GM12878 (cell line): ENCODE results near the gene DTX1. TPM values are rescaled to one million over a fixed set of nuclear protein-coding genes. Genes with fewer than 3 reads are reported as not detected.

Experiments used
- ATAC-seq: fragments of 200-7000 bp; cut with Tn5 transposase; 3 replicates; pipeline ENCODE4 v1.9.1; 2020; ENCODE audit warnings: mild to moderate bottlenecking, moderate library complexity
- BruUV-seq: library from RNA; stranded (reverse); fragments of 400-500 nt; replicated peaks from 2 replicates; lab custom pipeline; 2021; lab: Mats Ljungman, UMichigan
- CTCF ChIA-PET: fragments of 300-600 bp; sonication (Branson Sonifier 250); formaldehyde crosslinking; extraction: SDS; loops from one replicate; lab custom pipeline; 2021; ENCODE audit warnings: inconsistent platforms; lab: Yijun Ruan, JAX
- POLR2A ChIA-PET: fragments of 350-600 bp; formaldehyde crosslinking; extraction: SDS; loops from one replicate; lab custom pipeline; 2021; ENCODE audit warnings: inconsistent platforms; lab: Charles Lee
- RAD21 ChIA-PET: fragments of 300-600 bp; sonication (Branson Sonifier 250); formaldehyde crosslinking; loops from one replicate; lab custom pipeline; 2023; ENCODE audit warnings: antibody characterized with exemption; ENCODE audit not compliant: unreplicated experiment; lab: Charles Lee
- SMC1A ChIA-PET: fragments of 300-600 bp; sonication (Branson Sonifier 250); formaldehyde crosslinking; loops from one replicate; lab custom pipeline; 2023; ENCODE audit not compliant: unreplicated experiment, uncharacterized antibody; lab: Charles Lee
- DNase-seq: peaks from one replicate; pipeline ENCODE4 v3.0.0-alpha.2; 2011; ENCODE audit warnings: low read depth, low spot score
- FAIRE-seq: peaks from 3 replicates; lab custom pipeline; 2011; peaks lifted over from hg19 to GRCh38; lab: Jason Lieb, UNC
- H2AFZ ChIP-seq: 2 replicates; pipeline ENCODE4 v1.6.0; 2011; ENCODE audit warnings: low read depth, low read length, control low read depth; ENCODE audit not compliant: control insufficient read depth
- H3K27ac ChIP-seq: 2 replicates; pipeline ENCODE4 v1.5.1; 2011; ENCODE audit warnings: control low read depth; ENCODE audit not compliant: control insufficient read depth, insufficient read depth
- H3K27me3 ChIP-seq, 2 experiments: replicated peaks in 1 of 2; 2 replicates each; pipeline versions ENCODE4 v1.6.0 to v1.6.1; 2011; ENCODE audit warnings: low read length in 1 of 2; ENCODE audit not compliant: control insufficient read depth in 2 of 2, insufficient read depth in 2 of 2
- H3K36me3 ChIP-seq, 2 experiments: 2 replicates each; pipeline ENCODE4 v1.5.1; 2011; ENCODE audit warnings: low read length in 1 of 2; ENCODE audit not compliant: control insufficient read depth in 2 of 2, insufficient read depth in 2 of 2
- H3K4me1 ChIP-seq: 2 replicates; pipeline ENCODE4 v1.6.1; 2011; ENCODE audit warnings: mild to moderate bottlenecking, low read length, moderate library complexity, mixed read lengths; ENCODE audit not compliant: control insufficient read depth, insufficient read depth
- H3K4me2 ChIP-seq: 2 replicates; pipeline ENCODE4 v1.6.0; 2011; ENCODE audit warnings: control low read depth; ENCODE audit not compliant: control insufficient read depth, insufficient read depth
- H3K4me3 ChIP-seq: fragments of 200-600 bp; sonication (generic); 2 replicates; pipeline ENCODE4 v1.5.1; 2016
- H3K79me2 ChIP-seq: 2 replicates; pipeline ENCODE4 v1.6.0; 2011; ENCODE audit warnings: low read length; ENCODE audit not compliant: control insufficient read depth, insufficient read depth
- H3K9ac ChIP-seq: 2 replicates; pipeline ENCODE4 v1.8.0; 2011; ENCODE audit warnings: low read length, control low read depth, mixed read lengths; ENCODE audit not compliant: control insufficient read depth, insufficient read depth
- H3K9me3 ChIP-seq: replicated peaks from 3 replicates; pipeline ENCODE4 v1.5.1; 2011; ENCODE audit warnings: mild to moderate bottlenecking, low read length; ENCODE audit not compliant: control insufficient read depth, insufficient read depth
- H4K20me1 ChIP-seq: 2 replicates; pipeline ENCODE4 v1.6.0; 2011; ENCODE audit not compliant: control insufficient read depth, insufficient read depth
- HDAC6 ChIP-seq: fragments of 200-600 bp; sonication (generic); IDR thresholded peaks from one replicate; pipeline ENCODE4 v1.8.0; 2017; ENCODE audit warnings: antibody characterized with exemption; ENCODE audit not compliant: unreplicated experiment
- HSF1 ChIP-seq: fragments of 150-350 bp; IDR thresholded peaks from 2 replicates; pipeline ENCODE4 v1.6.1; 2014; ENCODE audit warnings: mild to moderate bottlenecking, low read depth, low read length
- TCF7 ChIP-seq: IDR thresholded peaks from 2 replicates; pipeline ENCODE4 v1.6.1; 2014; ENCODE audit warnings: antibody characterized with exemption, borderline replicate concordance
- USF1 ChIP-seq: IDR thresholded peaks from 2 replicates; pipeline ENCODE4 v1.6.1; 2011; ENCODE audit warnings: borderline replicate concordance, low read depth, mild to moderate bottlenecking, moderate library complexity, mixed read lengths, low read length; ENCODE audit not compliant: insufficient read depth; ENCODE audit errors: extremely low read length
- WGBS: methylation state at CpG from one replicate; pipeline ENCODE4 v1.1.6; 2016; ENCODE audit warnings: low lambda C conversion rate; ENCODE audit not compliant: insufficient replicate concordance, insufficient coverage; ENCODE audit errors: missing lambda C conversion rate; 5-methylcytosine and 5-hydroxymethylcytosine counted together
- in situ Hi-C: fragments of 300-500 bp; cut with MboI; formaldehyde crosslinking; loops from 9 replicates; pipeline ENCODE4 v1.14.3; 2018; ENCODE audit warnings: mixed read lengths
- intact Hi-C: fragments of 100-400 bp; cut with micrococcal nuclease; formaldehyde crosslinking; loops from one replicate; pipeline ENCODE4 v1.14.2; 2022; ENCODE audit not compliant: unreplicated experiment
- polyA plus RNA-seq, 11 experiments: library from polyadenylated mRNA; depleted of rRNA in 4 of 11; unstranded in 6 of 11; stranded (reverse) in 5 of 11; fragments of >200 nt; fragmentation: Nextera tagmentation in 4 of 11; fragmentation: Illumina TruSeq in 1 of 11; extraction: Ambion mirVana in 4 of 11; extraction: Trizol in 1 of 11; gene quantifications; 1 replicate in 1 of 11; 2 replicates in 10 of 11; pipeline versions ENCODE4 v1.2.1 to v1.2.3, GENCODE V29; 2011 to 2016; ENCODE audit warnings: inconsistent platforms in 2 of 11, missing spikeins in 2 of 11, low read depth in 1 of 11
- total RNA-seq, 4 experiments: library from RNA; depleted of rRNA in 3 of 4; stranded (reverse); fragments of >200 nt in 3 of 4; fragmentation: Illumina TruSeq in 1 of 4; extraction: Trizol in 1 of 4; gene quantifications; 2 replicates each; pipeline versions ENCODE4 v1.2.1 to v1.2.3, GENCODE V29; 2013 to 2021
- TF ChIP-seq, protein P1 (sequence below): fragments of 450-650 bp; IDR thresholded peaks from 2 replicates; pipeline ENCODE4 v1.6.1; 2017; ENCODE audit warnings: borderline replicate concordance
- TF ChIP-seq, protein P2 (sequence below): fragments of 450-650 bp; IDR thresholded peaks from 2 replicates; pipeline ENCODE4 v1.6.1; 2017; ENCODE audit warnings: mild to moderate bottlenecking

Gene DTX1
- total and polyA plus RNA-seq, 10 of the 15 experiments (the other 5 are each of a cell fraction or from before 2014, with no cell fraction given), result 0.09 to 2.8 (median 0.66) TPM

GRCh38 chr12:113075137-113075683 is 18.7 kb downstream of the DTX1 start (continued):
- TF ChIP-seq USF1, result no peak
- TF ChIP-seq HSF1, result no peak
- TF ChIP-seq, protein P1, sequence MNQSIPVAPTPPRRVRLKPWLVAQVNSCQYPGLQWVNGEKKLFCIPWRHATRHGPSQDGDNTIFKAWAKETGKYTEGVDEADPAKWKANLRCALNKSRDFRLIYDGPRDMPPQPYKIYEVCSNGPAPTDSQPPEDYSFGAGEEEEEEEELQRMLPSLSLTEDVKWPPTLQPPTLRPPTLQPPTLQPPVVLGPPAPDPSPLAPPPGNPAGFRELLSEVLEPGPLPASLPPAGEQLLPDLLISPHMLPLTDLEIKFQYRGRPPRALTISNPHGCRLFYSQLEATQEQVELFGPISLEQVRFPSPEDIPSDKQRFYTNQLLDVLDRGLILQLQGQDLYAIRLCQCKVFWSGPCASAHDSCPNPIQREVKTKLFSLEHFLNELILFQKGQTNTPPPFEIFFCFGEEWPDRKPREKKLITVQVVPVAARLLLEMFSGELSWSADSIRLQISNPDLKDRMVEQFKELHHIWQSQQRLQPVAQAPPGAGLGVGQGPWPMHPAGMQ, result peak; percentile 14; the same call in 1 of the 2 replicates

DNA sequence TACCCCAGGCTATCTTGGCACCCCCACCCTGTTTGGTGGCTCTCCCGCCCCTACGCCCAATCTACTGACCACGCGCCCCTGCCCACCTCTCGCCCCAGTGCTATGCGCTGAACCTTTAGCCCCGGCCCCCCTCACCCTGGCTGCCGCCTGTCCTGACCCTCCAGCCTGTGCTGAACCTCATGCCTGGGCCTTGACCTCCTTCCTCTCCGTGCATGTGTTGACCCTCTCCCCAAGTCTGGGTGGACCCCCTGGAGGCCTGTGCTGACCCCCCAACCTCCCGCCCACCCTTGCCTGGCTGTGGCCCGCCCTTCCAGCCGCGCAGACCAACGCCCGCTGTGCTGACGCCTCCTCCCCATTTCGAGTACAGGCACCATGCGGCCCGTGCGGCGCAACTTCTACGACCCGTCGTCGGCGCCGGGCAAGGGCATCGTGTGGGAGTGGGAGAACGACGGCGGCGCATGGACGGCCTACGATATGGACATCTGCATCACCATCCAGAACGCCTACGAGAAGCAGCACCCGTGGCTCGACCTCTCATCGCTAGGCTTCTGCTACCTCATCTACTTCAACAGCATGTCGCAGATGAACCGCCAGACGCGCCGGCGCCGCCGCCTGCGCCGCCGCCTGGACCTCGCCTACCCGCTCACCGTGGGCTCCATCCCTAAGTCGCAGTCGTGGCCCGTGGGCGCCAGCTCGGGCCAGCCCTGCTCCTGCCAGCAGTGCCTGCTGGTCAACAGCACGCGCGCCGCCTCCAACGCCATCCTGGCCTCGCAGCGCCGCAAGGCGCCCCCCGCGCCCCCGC is 20.7 kb downstream of the DTX1 start:
- Histone ChIP-seq H3K4me1 (peaks cover 47% of the 10 kb centered on the region), H3K9me3 (no peaks in the 10 kb centered on the region; the same call in 2 of the 3 replicates), H3K79me2 (no peaks in the 10 kb centered on the region), H4K20me1 (no peaks in the 10 kb centered on the region), H3K27ac (no peak overlapping the region), H3K36me3 (peaks cover 0 to 3% of the 10 kb centered on the region in 2 experiments; a peak in 2 of 4 replicates), H3K4me3 (no peak overlapping the region), H3K4me2 (peak overlapping the region; percentile 7; the same call in 1 of the 2 replicates), H2AFZ (no peak overlapping the region), H3K9ac (no peak overlapping the region), H3K27me3 (no peaks in the 10 kb centered on the region)
- POLR2A ChIA-PET, result no interaction called here
- ATAC-seq (no peak), FAIRE-seq (no peak), DNase-seq (no peak)
- CTCF ChIA-PET, result no interaction called here
- TF ChIP-seq, protein P2, sequence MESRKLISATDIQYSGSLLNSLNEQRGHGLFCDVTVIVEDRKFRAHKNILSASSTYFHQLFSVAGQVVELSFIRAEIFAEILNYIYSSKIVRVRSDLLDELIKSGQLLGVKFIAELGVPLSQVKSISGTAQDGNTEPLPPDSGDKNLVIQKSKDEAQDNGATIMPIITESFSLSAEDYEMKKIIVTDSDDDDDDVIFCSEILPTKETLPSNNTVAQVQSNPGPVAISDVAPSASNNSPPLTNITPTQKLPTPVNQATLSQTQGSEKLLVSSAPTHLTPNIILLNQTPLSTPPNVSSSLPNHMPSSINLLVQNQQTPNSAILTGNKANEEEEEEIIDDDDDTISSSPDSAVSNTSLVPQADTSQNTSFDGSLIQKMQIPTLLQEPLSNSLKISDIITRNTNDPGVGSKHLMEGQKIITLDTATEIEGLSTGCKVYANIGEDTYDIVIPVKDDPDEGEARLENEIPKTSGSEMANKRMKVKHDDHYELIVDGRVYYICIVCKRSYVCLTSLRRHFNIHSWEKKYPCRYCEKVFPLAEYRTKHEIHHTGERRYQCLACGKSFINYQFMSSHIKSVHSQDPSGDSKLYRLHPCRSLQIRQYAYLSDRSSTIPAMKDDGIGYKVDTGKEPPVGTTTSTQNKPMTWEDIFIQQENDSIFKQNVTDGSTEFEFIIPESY, result 0 out of 2 replicates have a peak, but pooled peaks have one; percentile 11
- TF ChIP-seq HDAC6, result peak; percentile 93
- TF ChIP-seq TCF7, result no peak
- 55% methylated on average over 54 of the region's 70 CpGs for WGBS
- SMC1A ChIA-PET, result no interaction called here
- no TSS peak for BruUV-seq
- intact Hi-C loops, result no loop called here
- RAD21 ChIA-PET, result no interaction called here
- in situ Hi-C loops, result no loop called here
